ENCODE measurements around the gene AMOTL2.

AMOTL2 gene

GRCh38 chr3:134352031-134352671, 22.1 kb downstream of the AMOTL2 start:
- no peak for DNase-seq (ENCODE audit: low spot score)

- DNase-seq (ENCODE audit: low spot score) = no peak
Observed at GRCh38 chr3:134351427-134351826, 22.8 kb downstream of the AMOTL2 start.

DNA sequence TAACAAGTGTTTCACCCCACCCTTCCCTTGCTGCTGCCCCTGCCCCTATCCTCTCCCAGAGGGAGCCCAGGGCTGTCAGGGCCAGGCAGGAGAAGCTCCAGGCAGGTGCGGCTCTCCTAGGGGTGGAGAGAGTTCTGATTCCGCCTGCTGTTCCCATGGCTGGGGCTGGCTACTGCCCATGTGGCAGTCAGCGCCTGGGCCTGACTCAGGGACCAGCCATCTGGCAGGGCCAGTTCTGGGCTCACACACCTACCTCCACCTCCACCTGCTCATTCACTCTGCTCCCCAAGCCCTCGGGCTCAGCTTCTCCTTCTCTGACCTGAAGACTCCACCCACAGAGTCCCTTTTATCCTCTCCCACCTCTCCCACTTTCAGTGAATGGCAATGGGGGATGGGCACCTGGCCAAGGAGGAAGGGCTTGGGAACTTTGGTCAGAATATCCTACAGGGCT, 23.4 kb downstream of the AMOTL2 start:
- no peak for DNase-seq (ENCODE audit: low spot score)

GRCh38 chr3:134350266-134350665, 24.0 kb downstream of the AMOTL2 start:
- no peak for DNase-seq (ENCODE audit: low spot score)

GRCh38 chr3:134348524-134348923, 25.7 kb downstream of the AMOTL2 start:
- DNase-seq (ENCODE audit: low spot score) = no peak

DNA sequence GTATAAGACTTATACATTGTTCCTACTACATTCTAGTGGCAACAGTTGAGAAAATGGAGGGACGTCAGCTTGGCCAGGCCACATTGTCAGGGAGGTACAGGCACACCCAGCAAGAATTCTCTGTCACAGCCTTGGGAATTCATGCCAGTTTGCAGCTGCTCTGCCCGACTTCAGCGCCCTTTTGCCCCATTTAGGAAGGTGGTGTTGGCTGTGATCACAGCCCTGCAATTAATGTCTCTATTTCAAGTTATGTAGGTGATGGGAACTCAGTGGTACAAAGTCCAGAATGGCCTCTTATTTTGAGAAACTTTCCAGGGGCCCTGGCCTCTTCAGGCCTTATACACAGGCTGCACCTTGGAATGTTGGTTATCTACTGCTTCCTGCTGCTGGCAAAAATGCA, 26.7 kb downstream of the AMOTL2 start:
- no peak for DNase-seq (ENCODE audit: low spot score)

GRCh38 chr3:134346744-134347143, 27.5 kb downstream of the AMOTL2 start:
- no peak for DNase-seq (ENCODE audit: low spot score)

- DNase-seq (ENCODE audit: low spot score) = no peak
Observed at GRCh38 chr3:134345202-134345601, 29.0 kb downstream of the AMOTL2 start.

GRCh38 chr3:134344560-134344959, 29.7 kb downstream of the AMOTL2 start:
- DNase-seq (ENCODE audit: low spot score) = no peak

- no peak for DNase-seq (ENCODE audit: low spot score)
Observed at GRCh38 chr3:134342259-134342658, 32.0 kb downstream of the AMOTL2 start.

DNA sequence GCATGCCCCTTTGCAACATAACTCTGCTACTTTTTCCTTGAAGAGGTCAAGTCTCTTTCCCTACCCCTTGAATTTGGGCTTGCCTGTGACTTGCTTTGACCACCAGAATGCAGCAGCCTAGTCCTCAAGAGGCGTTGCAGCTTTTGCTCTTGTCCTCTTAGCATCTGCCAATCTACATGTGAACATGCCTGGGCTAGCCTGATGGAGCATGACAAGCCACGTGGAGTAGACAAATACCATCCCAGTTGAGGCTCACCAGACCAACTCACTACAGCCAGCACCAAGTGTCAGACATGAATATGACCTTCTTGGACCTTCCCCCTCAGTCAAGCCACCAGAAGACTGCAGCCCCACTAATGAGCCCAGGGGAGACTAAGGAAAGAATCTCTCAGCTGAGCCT, 32.9 kb downstream of the AMOTL2 start:
- no peak for DNase-seq (ENCODE audit: low spot score)

DNA sequence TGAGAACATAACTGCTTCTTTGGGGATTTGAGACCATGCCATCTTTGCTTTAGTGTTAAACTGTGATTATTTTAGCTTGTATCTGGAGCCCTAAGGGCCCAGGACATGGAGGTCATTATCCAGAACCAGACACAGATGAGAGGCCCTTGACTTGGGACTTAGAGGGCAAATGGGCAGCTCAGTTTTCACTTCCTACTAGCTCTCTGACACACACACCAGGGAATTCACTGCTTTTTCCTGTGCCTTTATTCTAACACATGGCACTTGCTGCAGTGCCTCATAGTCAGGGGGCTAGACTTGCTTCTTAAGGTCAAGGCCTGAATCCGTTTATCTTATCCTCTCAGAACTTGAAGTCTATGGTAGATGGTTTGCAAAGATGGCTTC, 33.3 kb downstream of the AMOTL2 start:
- no peak for DNase-seq (ENCODE audit: low spot score)

DNA sequence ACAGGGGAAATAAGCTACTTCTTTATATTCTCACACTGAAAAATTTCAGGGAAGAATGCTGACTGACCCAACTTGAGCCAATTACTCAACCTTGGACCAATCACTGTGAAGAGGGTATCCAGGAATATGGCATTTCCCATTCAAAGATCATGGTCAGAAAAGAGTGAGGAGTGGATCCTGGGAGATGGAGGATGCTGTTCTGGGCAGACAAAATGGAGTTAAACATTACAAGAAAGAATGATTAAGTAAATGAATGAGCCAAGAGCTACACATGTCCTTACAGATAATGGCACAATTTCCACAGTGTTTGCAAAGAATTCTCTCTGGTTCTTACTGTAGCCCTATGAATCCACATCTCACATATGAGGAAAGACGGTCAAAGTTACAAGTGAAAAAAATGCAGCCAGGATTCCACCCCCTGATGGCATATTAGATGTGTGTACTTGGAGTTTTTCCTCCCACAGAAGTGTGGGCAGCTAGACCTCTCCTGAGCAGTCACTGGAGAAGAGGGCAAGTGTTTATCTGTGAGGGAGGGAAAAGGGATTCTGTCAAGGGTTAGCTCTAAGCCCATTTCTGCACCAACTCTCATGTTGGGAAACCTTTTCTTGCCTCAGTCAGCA, 33.8 kb downstream of the AMOTL2 start:
- DNase-seq (ENCODE audit: low spot score) = no peak

DNA sequence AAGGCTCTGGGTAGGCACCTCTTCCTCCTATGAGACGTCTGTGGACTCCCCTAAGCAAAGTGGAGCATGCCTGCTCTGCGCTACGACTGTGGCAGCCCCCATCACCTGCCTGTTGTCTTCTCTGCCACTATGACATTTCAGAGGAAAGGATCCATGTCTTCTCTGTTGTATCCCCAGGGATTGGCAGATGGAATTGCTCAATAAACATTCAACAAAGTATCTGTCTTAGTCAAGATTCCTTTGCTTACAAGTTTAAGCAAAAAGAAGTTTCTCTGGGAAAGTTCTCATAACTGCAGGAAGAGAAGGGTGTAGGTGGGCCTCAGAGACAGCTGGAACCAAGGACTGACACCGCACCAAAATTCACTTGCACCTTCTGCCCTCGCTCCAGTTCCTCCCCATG, 34.3 kb downstream of the AMOTL2 start:
- DNase-seq (ENCODE audit: low spot score) = no peak

DNA sequence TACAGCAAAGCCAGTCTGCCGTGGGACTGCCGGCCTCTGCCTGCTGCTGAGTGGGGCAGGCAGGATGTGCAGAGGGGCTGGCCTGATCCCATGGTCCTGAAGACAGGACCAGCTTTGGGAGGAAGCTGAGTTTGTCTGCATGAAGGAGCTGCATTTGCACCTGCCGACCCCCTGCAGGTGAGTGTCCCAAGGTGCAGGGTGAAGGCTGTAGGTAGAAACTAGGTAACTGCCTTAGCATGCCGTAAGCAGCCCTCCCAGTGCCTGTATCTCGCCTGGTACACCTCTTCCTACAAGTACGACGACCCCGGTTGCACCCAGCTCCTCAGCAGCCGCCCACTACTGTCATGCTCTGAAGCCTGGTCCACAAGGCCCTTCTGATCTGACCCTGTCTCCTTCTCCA, 34.9 kb downstream of the AMOTL2 start:
- no peak for DNase-seq (ENCODE audit: low spot score)

DNA sequence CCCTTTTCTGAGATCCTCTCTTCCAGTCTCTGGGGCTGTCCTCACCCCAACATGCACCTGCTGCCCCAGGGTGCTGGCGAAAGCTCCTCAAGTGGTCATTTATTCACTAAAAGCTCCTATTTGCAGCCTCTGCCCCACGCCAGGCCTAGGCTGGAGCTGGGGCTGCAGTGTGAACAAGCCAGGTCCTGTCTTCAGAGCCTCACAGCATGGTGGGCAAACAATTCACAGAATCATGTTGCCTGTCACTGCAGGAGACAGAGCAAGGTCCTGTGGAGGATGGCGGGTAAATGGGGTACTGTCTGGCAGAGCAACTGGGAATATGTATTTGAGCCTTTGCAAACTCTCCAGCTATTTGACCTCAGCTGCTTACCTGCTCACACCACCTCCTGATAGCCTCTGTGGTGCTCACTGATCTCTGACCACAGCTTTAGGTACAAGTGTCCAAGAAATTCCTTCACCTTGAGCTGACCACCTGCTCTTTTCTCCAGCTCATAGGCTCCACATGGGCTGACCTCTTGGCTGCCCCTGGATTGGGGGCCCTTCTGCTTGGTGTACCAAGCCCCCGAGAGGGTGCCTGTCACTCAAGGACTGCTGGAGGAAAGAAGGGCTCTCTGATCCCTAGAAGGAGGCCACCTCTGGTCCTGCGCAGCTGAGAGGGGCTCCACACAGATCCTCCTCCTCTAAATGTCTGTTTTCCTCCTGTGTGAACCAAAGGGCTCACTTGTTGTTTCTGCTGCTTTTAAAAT, 35.6 kb downstream of the AMOTL2 start:
- DNase-seq (ENCODE audit: low spot score) = no peak

- DNase-seq (ENCODE audit: low spot score) = no peak
Observed at GRCh38 chr3:134338201-134338512, 36.1 kb downstream of the AMOTL2 start.

DNA sequence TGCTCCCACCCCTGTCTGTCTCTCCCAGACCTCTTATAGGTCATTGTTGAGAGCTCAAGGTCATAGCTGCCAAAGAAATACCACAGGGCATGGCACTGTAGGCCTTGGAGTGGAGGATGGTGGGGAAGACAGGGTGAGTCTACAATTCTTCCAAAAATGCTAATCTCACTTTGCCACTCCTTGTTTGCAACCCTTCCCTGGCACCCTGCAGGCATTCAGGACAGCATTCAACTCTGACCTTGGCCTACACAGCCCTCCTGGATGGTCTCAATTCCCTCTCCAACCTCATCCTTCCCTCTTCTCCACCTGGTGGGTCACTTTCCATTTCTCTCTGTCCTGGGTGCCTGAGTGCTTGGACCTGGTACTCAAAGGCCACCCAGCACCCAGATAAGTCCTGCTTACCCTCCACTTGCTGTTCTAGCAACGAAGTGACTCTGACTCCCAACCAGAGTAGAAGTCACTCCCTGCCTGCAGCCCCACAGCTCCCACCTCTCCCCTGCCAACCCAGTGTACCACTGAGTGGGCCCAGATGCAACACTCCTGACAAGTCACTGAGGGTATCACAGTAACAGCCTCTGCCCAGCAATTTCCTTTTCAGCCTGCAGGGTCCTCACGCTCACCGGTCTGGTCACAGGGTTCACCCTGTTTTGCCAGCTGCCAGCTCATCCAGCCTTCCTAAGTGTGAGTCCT, 36.6 kb downstream of the AMOTL2 start:
- no peak for DNase-seq (ENCODE audit: low spot score)

GRCh38 chr3:134337071-134337482, 37.2 kb downstream of the AMOTL2 start:
- DNase-seq (ENCODE audit: low spot score) = no peak

DNA sequence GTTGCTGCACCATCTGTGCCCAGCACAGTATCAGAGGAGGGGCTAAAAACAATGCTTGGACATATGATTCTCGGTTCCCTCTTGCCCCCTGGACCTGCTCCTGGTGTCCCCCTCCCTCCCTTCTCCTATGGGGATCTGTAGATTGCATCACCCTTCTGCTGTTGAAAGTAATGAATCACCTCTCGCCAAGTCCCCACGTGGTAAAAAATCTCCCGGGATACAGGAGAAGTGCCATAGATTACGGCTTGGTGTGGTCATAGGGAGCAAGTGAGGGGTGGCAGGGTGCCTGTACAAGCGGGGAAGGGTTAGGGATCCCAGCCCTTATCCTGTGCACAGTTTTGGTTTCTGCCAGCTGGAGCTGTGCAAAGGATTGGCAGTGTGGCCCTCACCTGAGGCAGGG, 37.7 kb downstream of the AMOTL2 start:
- no peak for DNase-seq (ENCODE audit: low spot score)

DNA sequence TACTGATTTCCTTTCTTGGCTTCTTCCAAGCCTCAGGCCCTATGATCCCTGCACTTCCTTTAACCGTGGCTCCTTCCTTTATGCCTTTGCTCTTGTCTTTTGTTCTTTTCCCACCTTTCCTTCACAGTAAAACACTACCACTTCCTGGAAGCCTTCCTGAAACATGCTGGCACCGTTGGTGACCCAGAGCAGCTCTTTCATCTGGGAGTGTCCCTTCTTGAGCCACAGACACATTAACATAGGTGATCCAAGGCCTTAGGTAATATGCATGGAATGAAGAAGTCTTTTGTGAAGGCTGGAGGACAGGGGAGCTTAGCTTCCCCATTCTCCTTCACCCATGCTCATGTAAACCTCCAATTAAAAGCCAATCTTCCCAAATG, 39.4 kb downstream of the AMOTL2 start:
- no peak for DNase-seq (ENCODE audit: low spot score)

DNA sequence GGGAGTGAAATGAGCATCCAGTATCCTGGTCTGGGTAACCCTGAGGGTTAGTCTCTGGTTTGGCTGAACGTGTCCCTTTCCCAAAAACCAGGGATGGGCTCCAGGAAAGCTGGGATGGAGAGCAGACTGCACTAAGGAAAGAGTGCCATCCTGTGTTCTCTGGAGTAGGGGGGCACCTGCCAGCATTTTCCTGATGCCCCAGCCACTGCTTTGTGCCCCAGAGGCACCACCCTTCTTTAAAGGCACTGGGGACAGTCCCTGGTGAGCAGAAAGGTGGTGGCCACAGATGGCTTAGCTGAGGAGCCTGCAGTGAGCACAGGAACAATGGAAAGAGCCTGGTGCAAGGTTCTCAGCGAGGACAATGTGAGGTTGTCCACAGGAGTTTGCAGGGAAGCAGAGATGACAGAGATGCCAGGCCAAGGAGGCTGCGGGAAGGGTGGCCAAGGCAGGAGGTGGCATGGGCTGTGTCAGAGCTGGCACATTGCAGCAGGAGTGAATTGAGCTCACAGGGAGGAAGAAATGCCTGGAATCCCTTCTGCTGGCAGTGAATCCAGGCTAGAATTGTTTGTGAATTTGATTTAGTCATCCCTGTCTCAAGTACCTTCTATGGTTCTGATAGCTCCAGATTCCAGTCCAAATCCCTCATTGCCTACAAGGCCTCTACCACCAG, 39.9 kb downstream of the AMOTL2 start:
- DNase-seq (ENCODE audit: low spot score) = no peak

All from D341Med (cell line).